Lower leg skin (tissue), 3 donors: Measurements from ENCODE around the gene PLSCR2.

Experiments
- CTCF ChIP-seq, 3 donors: fragments of 450-650 bp; IDR thresholded peaks; one replicate each; pipeline ENCODE4 v1.5.1; 2016; ENCODE audit warnings: antibody characterized with exemption in 3 of 3, mild to moderate bottlenecking in 3 of 3, moderate library complexity in 2 of 3
- POLR2A ChIP-seq, 2 donors: fragments of 450-650 bp; IDR thresholded peaks; one replicate each; pipeline ENCODE4 v1.6.1; 2016 to 2017; ENCODE audit warnings: antibody characterized with exemption in 2 of 2, mild to moderate bottlenecking in 1 of 2, moderate library complexity in 1 of 2

GRCh38 chr3:146498002-146498736, 28.8 kb upstream of the PLSCR2 start:
- TF ChIP-seq CTCF (IDR thresholded peaks at IDR 0.05) (no peak), POLR2A (IDR thresholded peaks at IDR 0.05) (no peak)
